Hepatocyte (in vitro differentiated cells): ENCODE results near the gene MYO1D. TPM values are rescaled to one million over a fixed set of nuclear protein-coding genes. Genes with fewer than 3 reads are reported as not detected.

Experiments used
- DNase-seq: peaks from one replicate; pipeline ENCODE4 v3.0.0-alpha.2; 2016; ENCODE audit warnings: low spot score
- H2AFZ ChIP-seq: fragments of 200-600 bp; sonication (generic); 2 replicates; pipeline ENCODE4 v1.6.0; 2016; ENCODE audit warnings: antibody characterized with exemption, mild to moderate bottlenecking
- H3K27ac ChIP-seq: fragments of 200-600 bp; sonication (generic); 2 replicates; pipeline ENCODE4 v1.5.1; 2016; ENCODE audit warnings: mild to moderate bottlenecking
- H3K27me3 ChIP-seq: fragments of 200-600 bp; sonication (generic); 2 replicates; pipeline ENCODE4 v1.6.1; 2016
- H3K36me3 ChIP-seq: fragments of 200-600 bp; sonication (generic); replicated peaks from 2 replicates; pipeline ENCODE4 v1.5.1; 2016; ENCODE audit warnings: low read depth; ENCODE audit not compliant: insufficient read depth
- H3K4me1 ChIP-seq: fragments of 200-600 bp; sonication (generic); 2 replicates; pipeline ENCODE4 v1.5.1; 2016; ENCODE audit warnings: mild to moderate bottlenecking, moderate library complexity; ENCODE audit not compliant: insufficient read depth
- H3K4me2 ChIP-seq: fragments of 200-600 bp; sonication (generic); 2 replicates; pipeline ENCODE4 v1.6.0; 2016
- H3K4me3 ChIP-seq: fragments of 200-600 bp; sonication (generic); 2 replicates; pipeline ENCODE4 v1.5.1; 2016; ENCODE audit warnings: mild to moderate bottlenecking
- H3K79me2 ChIP-seq: fragments of 200-600 bp; sonication (generic); 2 replicates; pipeline ENCODE4 v1.6.0; 2017; ENCODE audit warnings: mild to moderate bottlenecking
- H3K9me2 ChIP-seq: fragments of 200-600 bp; sonication (generic); replicated peaks from 2 replicates; pipeline ENCODE4 v1.6.0; 2017; ENCODE audit warnings: mild to moderate bottlenecking; ENCODE audit not compliant: insufficient read depth
- H3K9me3 ChIP-seq: fragments of 200-600 bp; sonication (generic); 2 replicates; pipeline ENCODE4 v1.5.1; 2016; ENCODE audit warnings: low read depth, mild to moderate bottlenecking
- H4K20me1 ChIP-seq: fragments of 200-600 bp; sonication (generic); 2 replicates; pipeline ENCODE4 v1.6.0; 2016; ENCODE audit warnings: mild to moderate bottlenecking; ENCODE audit not compliant: insufficient read depth, poor library complexity, severe bottlenecking
- EZH2 ChIP-seq: fragments of 200-600 bp; sonication (generic); IDR thresholded peaks from 2 replicates; pipeline ENCODE4 v1.6.1; 2016; ENCODE audit warnings: antibody characterized with exemption, mild to moderate bottlenecking, borderline replicate concordance
- EZH2phosphoT487 ChIP-seq: fragments of 200-600 bp; sonication (generic); IDR thresholded peaks from one replicate; pipeline ENCODE4 v1.6.1; 2018; ENCODE audit warnings: antibody characterized with exemption, mild to moderate bottlenecking, low read depth, moderate library complexity; ENCODE audit not compliant: unreplicated experiment, severe bottlenecking
- WGBS: methylation state at CpG from one replicate; pipeline ENCODE4 v1.1.6; 2016; ENCODE audit warnings: low lambda C conversion rate; ENCODE audit errors: missing lambda C conversion rate; 5-methylcytosine and 5-hydroxymethylcytosine counted together
- polyA plus RNA-seq: library from polyadenylated mRNA; unstranded; fragments of >200 nt; fragmentation: Nextera tagmentation; extraction: Ambion mirVana; gene quantifications from 2 replicates; pipeline ENCODE4 v1.2.1, GENCODE V29; 2016
- total RNA-seq: library from RNA; depleted of rRNA; stranded (reverse); fragments of >200 nt; gene quantifications from 2 replicates; pipeline ENCODE4 v1.2.3, GENCODE V29; 2014
- TF ChIP-seq, protein P1 (sequence below): fragments of 200-600 bp; sonication (generic); IDR thresholded peaks from 2 replicates; pipeline ENCODE4 v1.5.1; 2016; ENCODE audit warnings: antibody characterized with exemption, mild to moderate bottlenecking; ENCODE audit not compliant: poor library complexity

The MYO1D gene
- total and polyA plus RNA-seq, 2 experiments from 2014 or later, result 36.2 to 89.0 TPM

DNA sequence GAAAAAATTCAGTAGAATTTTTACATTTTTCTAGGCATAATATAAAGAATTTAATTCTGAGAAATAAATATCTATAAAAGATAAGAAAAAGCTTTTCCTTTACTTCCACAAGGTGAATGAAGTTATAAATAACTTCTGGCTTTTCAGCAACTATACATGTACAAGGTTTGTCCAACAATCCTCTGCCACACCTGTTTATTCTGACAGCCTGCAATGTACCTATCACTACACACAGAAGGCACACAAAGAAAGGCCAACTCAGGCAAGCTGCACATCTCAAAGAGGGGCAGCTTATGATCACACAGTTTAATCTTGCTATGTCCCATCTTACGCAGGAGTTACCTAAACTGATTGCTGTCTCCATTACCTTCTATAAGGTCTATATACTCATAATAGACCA is 120.2 kb downstream of the MYO1D start:
- Histone ChIP-seq H3K27me3 (no peaks in the 10 kb centered on the region), H3K4me3 (no peak overlapping the region), H2AFZ (no peak overlapping the region), H3K9me3 (no peaks in the 10 kb centered on the region), H3K9me2 (no peaks in the 10 kb centered on the region), H3K79me2 (no peaks in the 10 kb centered on the region), H3K4me1 (no peaks in the 10 kb centered on the region), H3K27ac (no peak overlapping the region), H3K4me2 (no peak overlapping the region), H4K20me1 (no peaks in the 10 kb centered on the region), H3K36me3 (no peaks in the 10 kb centered on the region)
- DNase-seq, result no peak
- 97% methylated on average over 1 of the region's 1 CpG for WGBS
- no peak for TF ChIP-seq EZH2phosphoT487
- TF ChIP-seq, protein P1, sequence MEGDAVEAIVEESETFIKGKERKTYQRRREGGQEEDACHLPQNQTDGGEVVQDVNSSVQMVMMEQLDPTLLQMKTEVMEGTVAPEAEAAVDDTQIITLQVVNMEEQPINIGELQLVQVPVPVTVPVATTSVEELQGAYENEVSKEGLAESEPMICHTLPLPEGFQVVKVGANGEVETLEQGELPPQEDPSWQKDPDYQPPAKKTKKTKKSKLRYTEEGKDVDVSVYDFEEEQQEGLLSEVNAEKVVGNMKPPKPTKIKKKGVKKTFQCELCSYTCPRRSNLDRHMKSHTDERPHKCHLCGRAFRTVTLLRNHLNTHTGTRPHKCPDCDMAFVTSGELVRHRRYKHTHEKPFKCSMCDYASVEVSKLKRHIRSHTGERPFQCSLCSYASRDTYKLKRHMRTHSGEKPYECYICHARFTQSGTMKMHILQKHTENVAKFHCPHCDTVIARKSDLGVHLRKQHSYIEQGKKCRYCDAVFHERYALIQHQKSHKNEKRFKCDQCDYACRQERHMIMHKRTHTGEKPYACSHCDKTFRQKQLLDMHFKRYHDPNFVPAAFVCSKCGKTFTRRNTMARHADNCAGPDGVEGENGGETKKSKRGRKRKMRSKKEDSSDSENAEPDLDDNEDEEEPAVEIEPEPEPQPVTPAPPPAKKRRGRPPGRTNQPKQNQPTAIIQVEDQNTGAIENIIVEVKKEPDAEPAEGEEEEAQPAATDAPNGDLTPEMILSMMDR, result no peak
- no peak for TF ChIP-seq EZH2

DNA sequence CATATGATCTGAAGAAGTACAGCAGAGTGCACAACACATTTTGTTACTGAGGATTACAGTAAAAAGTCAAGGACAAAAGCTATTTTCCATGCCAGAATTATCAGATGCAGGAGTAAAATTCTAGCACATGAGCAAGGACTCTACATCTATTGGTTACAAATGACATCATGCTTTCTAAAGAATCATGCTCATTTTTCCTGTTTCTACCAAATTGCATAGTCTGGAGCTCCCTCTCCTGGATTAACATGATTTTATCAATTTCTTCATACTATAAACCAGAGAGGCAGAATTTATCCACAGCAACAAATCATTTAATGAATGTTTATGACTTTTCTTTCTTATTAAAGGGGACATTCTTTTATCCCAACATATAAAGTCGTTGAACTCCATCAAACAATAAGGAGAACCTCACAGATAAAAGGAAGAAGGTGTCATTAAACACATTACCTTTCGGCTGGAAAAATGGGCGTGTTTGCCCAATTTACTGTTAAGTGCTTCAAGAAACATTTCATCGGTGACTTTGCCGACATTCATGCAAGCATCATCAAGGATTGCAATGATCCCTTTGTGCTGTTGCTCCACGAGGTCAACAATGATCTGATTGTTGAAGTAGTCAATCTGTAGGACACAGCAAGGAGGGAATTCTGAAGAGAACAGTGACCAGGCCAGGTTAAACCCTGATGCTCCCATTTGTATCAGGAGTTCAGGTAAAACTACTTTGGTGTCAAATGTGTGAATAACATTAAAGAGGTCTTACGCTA is 121.7 kb downstream of the MYO1D start:
- no peak overlapping the region for H3K27ac ChIP-seq

DNA sequence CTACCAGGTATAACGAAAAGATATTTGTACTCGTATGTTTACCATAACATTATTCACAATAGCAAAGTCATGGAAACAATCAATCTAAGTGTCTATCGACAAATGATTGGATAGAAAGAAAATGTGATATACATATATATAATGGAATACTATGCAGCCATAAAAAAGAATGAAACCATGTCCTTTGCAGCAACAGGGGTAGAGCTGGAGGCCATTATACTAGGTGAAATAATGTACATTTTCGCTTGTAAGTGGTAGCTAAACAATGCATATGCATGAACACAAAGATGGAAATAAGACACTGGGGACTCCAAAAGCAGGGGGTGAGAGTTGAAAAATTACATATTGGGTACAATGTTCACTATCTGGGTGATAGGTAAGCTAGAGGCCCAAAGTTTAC is 124.0 kb downstream of the MYO1D start:
- no peak overlapping the region for H2AFZ ChIP-seq
- no peaks in the 10 kb centered on the region for H3K36me3 ChIP-seq
- no peak overlapping the region for H3K4me3 ChIP-seq
- TF ChIP-seq, protein P1, result no peak
- TF ChIP-seq EZH2phosphoT487, result no peak
- no peak for TF ChIP-seq EZH2
- H4K20me1 ChIP-seq, result no peaks in the 10 kb centered on the region
- H3K4me2 ChIP-seq, result no peak overlapping the region
- 97% methylated on average over 4 of the region's 4 CpGs for WGBS
- DNase-seq, result no peak
- H3K27me3 ChIP-seq, result no peaks in the 10 kb centered on the region
- H3K9me2 ChIP-seq, result no peaks in the 10 kb centered on the region
- H3K4me1 ChIP-seq, result peaks cover 4% of the 10 kb centered on the region
- no peaks in the 10 kb centered on the region for H3K79me2 ChIP-seq
- H3K9me3 ChIP-seq, result no peaks in the 10 kb centered on the region
- H3K27ac ChIP-seq, result no peak overlapping the region

More for the DNA sequence above, 121.7 kb downstream of the MYO1D start:
- no peaks in the 10 kb centered on the region for H3K79me2 ChIP-seq
- no peak overlapping the region for H3K4me2 ChIP-seq
- DNase-seq, result peak; percentile 61
- no peaks in the 10 kb centered on the region for H4K20me1 ChIP-seq
- no peak overlapping the region for H3K4me3 ChIP-seq
- H3K27me3 ChIP-seq, result no peaks in the 10 kb centered on the region
- H3K4me1 ChIP-seq, result no peaks in the 10 kb centered on the region
- WGBS, result 85% methylated on average over 7 of the region's 7 CpGs
- H3K36me3 ChIP-seq, result no peaks in the 10 kb centered on the region
- H3K9me3 ChIP-seq, result no peaks in the 10 kb centered on the region
- H2AFZ ChIP-seq, result no peak overlapping the region
- TF ChIP-seq, protein P1, result peak; percentile 61
- no peak for TF ChIP-seq EZH2
- no peaks in the 10 kb centered on the region for H3K9me2 ChIP-seq

DNA sequence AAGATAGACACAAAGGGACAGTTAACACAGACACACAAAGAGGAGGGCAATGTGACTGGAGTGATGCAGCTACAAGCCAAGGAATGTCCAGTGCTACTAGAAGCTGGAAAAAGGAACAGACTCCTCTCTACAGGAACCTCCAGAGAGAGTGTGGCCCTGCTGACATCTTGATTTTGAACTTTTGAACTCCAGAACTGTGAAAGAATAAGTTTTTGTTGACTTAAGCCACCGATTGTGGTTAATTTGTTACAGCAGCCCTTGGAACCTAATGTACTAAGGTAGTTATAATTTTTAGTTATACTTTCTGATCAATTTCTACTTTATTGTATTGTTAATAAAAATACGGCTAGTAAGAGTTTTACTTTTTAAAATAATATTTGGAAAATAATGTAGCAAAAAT is 129.1 kb downstream of the MYO1D start:
- WGBS, result 70% methylated on average over 2 of the region's 2 CpGs
- H2AFZ ChIP-seq, result no peak overlapping the region

More for the DNA sequence above, 129.1 kb downstream of the MYO1D start:
- H3K4me2 ChIP-seq, result peak overlapping the region; percentile 16
- H3K27me3 ChIP-seq, result no peaks in the 10 kb centered on the region
- no peak overlapping the region for H3K4me3 ChIP-seq
- H3K27ac ChIP-seq, result no peak overlapping the region
- no peaks in the 10 kb centered on the region for H4K20me1 ChIP-seq
- no peak for DNase-seq
- H3K9me3 ChIP-seq, result no peaks in the 10 kb centered on the region
- peaks cover 8% of the 10 kb centered on the region for H3K4me1 ChIP-seq
- no peaks in the 10 kb centered on the region for H3K9me2 ChIP-seq
- no peaks in the 10 kb centered on the region for H3K79me2 ChIP-seq
- TF ChIP-seq EZH2phosphoT487 (no peak), EZH2 (no peak)
- TF ChIP-seq, protein P1, result no peak
- H3K36me3 ChIP-seq, result no peaks in the 10 kb centered on the region
